ENCODE measurements around the gene B4GALT2.

Gene B4GALT2

GRCh38 chr1:44038876-44039657 lies 60.1 kb downstream of the B4GALT2 start:
- Histone ChIP-seq H3K4me3 (ENCODE audit: low read depth, low read length) (peak overlapping the region; percentile 5; the same call in 1 of the 2 replicates), H3K36me3 (ENCODE audit: insufficient read depth, low read length) (no peaks in the 10 kb centered on the region), H3K27ac (ENCODE audit: low read depth, low read length) (peak overlapping the region; percentile 95), H3K4me1 (ENCODE audit: control insufficient read depth, insufficient read depth, low read length, unreplicated experiment) (peaks cover 65% of the 10 kb centered on the region), H3K79me2 (ENCODE audit: control insufficient read depth, insufficient read depth, low read length, unreplicated experiment) (no peaks in the 10 kb centered on the region), H2AFZ (ENCODE audit: low read length, unreplicated experiment) (no peak overlapping the region), H3K27me3 (ENCODE audit: insufficient read depth, low read length) (no peaks in the 10 kb centered on the region)

DNA sequence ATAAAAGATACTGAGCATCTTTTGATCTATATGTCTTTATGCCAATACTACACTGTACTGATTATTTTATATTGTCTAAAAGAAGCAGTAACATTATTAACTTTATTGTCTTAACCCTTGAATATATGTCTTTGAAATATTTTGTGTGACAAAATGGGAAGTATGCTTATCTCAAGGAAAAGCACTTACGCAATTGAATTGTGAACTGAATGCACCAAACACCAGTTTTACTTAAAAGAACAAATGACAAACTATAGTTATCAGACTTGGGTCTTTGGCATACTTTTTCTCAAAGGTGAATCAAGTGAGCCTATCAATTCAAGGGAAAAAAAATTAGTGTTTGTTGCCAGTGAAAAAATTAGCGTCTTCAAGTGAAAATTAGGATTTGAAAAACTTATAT lies 61.4 kb downstream of the B4GALT2 start:
- Histone ChIP-seq H3K27me3 (ENCODE audit: insufficient read depth, low read length) (no peaks in the 10 kb centered on the region), H3K4me1 (ENCODE audit: control insufficient read depth, insufficient read depth, low read length, unreplicated experiment) (peaks cover 70% of the 10 kb centered on the region), H2AFZ (ENCODE audit: low read length, unreplicated experiment) (no peak overlapping the region), H3K27ac (ENCODE audit: low read depth, low read length) (peak overlapping the region; percentile 95), H3K79me2 (ENCODE audit: control insufficient read depth, insufficient read depth, low read length, unreplicated experiment) (no peaks in the 10 kb centered on the region), H3K4me3 (ENCODE audit: low read depth, low read length) (peak overlapping the region; percentile 29; the same call in 1 of the 2 replicates), H3K36me3 (ENCODE audit: insufficient read depth, low read length) (no peaks in the 10 kb centered on the region)

Measured in ACC112 (cell line).